H1 (cell line): ENCODE measurements around the gene NTRK2. TPM values are rescaled to one million over a fixed set of nuclear protein-coding genes. Genes with fewer than 3 reads are reported as not detected.

ENCODE experiments used
- CBX5 ChIP-seq: fragments of 300-800, 300-1000 bp; sonication (generic); IDR thresholded peaks from 2 replicates; pipeline ENCODE4 v1.7.1; 2016; ENCODE audit warnings: antibody characterized with exemption, low read length, low read depth
- CBX8 ChIP-seq: fragments of 300-800, 300-1000 bp; sonication (generic); IDR thresholded peaks from 2 replicates; pipeline ENCODE4 v1.7.1; 2016; ENCODE audit warnings: low read depth, low read length, borderline replicate concordance
- CTBP2 ChIP-seq: IDR thresholded peaks from 2 replicates; pipeline ENCODE4 v1.7.0; 2011; ENCODE audit warnings: borderline replicate concordance, mild to moderate bottlenecking, moderate library complexity, mixed read lengths, low read length; ENCODE audit not compliant: insufficient read depth, insufficient read length
- FOSL1 ChIP-seq: IDR thresholded peaks from 2 replicates; pipeline ENCODE4 v1.6.1; 2011; ENCODE audit warnings: mild to moderate bottlenecking, low read depth, low read length, moderate library complexity; ENCODE audit not compliant: insufficient read depth
- RAD21 ChIP-seq, 2 experiments: IDR thresholded peaks in 1 of 2; conservative IDR thresholded peaks in 1 of 2; 2 replicates each; pipeline ENCODE4 v1.6.1; 2011; ENCODE audit warnings: low read depth in 2 of 2, low read length in 2 of 2, improper control_type of control experiment in 1 of 2, inconsistent platforms in 1 of 2, mild to moderate bottlenecking in 1 of 2, moderate library complexity in 1 of 2
- SAP30 ChIP-seq: fragments of 300-600 bp; sonication (generic); IDR thresholded peaks from 2 replicates; pipeline ENCODE4 v1.7.1; 2012; ENCODE audit warnings: low read length, moderate library complexity, mild to moderate bottlenecking, inconsistent platforms; ENCODE audit not compliant: insufficient read depth, insufficient replicate concordance
- SP2 ChIP-seq: IDR thresholded peaks from 2 replicates; pipeline ENCODE4 v1.6.1; 2012; ENCODE audit warnings: mild to moderate bottlenecking, low read length, inconsistent platforms
- polyA plus RNA-seq, 7 experiments: library from polyadenylated mRNA; depleted of rRNA in 3 of 7; stranded (reverse) in 5 of 7; unstranded in 2 of 7; fragments of >200 nt in 5 of 7; fragments of 200-250 nt in 2 of 7; gene quantifications; 1 replicate in 5 of 7; 2 replicates in 1 of 7; 4 replicates in 1 of 7; pipeline versions ENCODE4 v1.2.1 to v1.2.3, GENCODE V29; 2011 to 2013; ENCODE audit warnings: missing spikeins in 2 of 7, mixed read lengths in 2 of 7
- total RNA-seq: library from RNA; stranded (reverse); fragmentation: NEBNext Ultra II Directional; extraction: Animal tissue kit (Norgen Biotek cat#: 25700); gene quantifications from 2 replicates; pipeline ENCODE4 v1.2.1, GENCODE V29; 2021
- TF ChIP-seq, protein P1 (sequence below), 3 experiments: IDR thresholded peaks; 1 replicate in 2 of 3; 2 replicates in 1 of 3; pipeline versions ENCODE4 v1.5.1 to v1.6.1; 2011; ENCODE audit warnings: low read length in 3 of 3, mild to moderate bottlenecking in 3 of 3, inconsistent platforms in 2 of 3, low read depth in 1 of 3, moderate library complexity in 1 of 3; ENCODE audit not compliant: insufficient read depth in 1 of 3; ENCODE audit errors: control extremely low read depth in 1 of 3

NTRK2 gene
- total and polyA plus RNA-seq, 2 of the 8 experiments (the other 6 are each of a cell fraction or from before 2014, with no cell fraction given): 0.03 to 0.04 TPM

DNA sequence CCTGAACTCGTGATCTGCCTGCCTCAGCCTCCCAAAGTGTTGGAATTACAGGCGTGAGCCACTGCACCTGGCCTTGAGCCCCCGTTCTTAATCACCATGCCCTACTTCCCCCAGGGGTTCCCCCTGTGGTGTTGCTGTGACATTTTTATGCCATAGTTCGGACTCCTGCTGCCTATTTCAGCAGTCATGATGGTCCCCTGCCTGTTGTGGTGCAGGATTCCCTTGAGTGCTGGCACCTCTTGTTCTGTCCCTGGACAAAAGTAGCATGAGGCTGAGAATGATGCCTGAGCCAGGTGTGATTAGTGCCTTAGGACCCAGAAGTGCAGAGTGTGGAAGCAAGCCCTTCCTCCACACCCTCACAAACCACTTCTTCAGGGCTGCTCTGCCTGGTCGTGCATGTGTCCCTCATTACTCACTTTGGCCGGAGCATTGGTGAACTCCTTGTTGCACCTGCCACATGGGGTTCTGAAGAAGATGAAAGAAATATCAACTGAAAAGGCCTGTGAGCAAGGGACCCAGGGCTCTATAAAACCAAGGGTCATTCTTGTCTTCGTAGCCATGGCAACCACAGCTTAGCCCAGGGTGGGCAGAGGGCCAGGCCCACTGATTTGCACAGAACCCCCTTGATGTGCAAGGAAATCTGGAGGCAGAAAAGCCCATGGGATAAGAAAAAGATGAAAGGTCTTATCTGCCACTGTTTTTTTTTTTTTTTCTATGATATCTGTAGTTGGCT, 228.0 kb downstream of the NTRK2 start (continued):
- TF ChIP-seq CTBP2 (no peak), CBX8 (no peak), SAP30 (no peak), RAD21 (IDR thresholded peaks at IDR 0.05 in 1 of 2, conservative IDR thresholded peaks at IDR 0.05 in 1 of 2; ENCODE audit: low read depth in 2 of 2, low read length in 2 of 2) (no peak), FOSL1 (no peak), SP2 (no peak), CBX5 (no peak)
- TF ChIP-seq, protein P1, sequence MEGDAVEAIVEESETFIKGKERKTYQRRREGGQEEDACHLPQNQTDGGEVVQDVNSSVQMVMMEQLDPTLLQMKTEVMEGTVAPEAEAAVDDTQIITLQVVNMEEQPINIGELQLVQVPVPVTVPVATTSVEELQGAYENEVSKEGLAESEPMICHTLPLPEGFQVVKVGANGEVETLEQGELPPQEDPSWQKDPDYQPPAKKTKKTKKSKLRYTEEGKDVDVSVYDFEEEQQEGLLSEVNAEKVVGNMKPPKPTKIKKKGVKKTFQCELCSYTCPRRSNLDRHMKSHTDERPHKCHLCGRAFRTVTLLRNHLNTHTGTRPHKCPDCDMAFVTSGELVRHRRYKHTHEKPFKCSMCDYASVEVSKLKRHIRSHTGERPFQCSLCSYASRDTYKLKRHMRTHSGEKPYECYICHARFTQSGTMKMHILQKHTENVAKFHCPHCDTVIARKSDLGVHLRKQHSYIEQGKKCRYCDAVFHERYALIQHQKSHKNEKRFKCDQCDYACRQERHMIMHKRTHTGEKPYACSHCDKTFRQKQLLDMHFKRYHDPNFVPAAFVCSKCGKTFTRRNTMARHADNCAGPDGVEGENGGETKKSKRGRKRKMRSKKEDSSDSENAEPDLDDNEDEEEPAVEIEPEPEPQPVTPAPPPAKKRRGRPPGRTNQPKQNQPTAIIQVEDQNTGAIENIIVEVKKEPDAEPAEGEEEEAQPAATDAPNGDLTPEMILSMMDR (IDR thresholded peaks at IDR 0.05; ENCODE audit: control extremely low read depth in 1 of 3, insufficient read depth in 1 of 3, low read depth in 1 of 3, low read length in 3 of 3): no peak
